Neuronal stem cell (in vitro differentiated cells): ENCODE measurements around the gene CDH24.

Experiments used
- DNase-seq: peaks from one replicate; pipeline ENCODE4 v3.0.0-alpha.2; 2013; ENCODE audit warnings: low spot score
- H2AFZ ChIP-seq: one replicate; pipeline ENCODE4 v1.6.1; 2013; ENCODE audit warnings: mild to moderate bottlenecking, low read length, inconsistent platforms
- H2AK5ac ChIP-seq: 2 replicates; pipeline ENCODE4 v1.6.1; 2013; ENCODE audit warnings: low read depth, mild to moderate bottlenecking, inconsistent platforms, low read length, moderate library complexity, mixed read lengths
- H2BK120ac ChIP-seq: 2 replicates; pipeline ENCODE4 v1.6.1; 2013; ENCODE audit warnings: low read depth, mild to moderate bottlenecking, inconsistent platforms, low read length, moderate library complexity, mixed read lengths
- H2BK12ac ChIP-seq: one replicate; pipeline ENCODE4 v1.6.1; 2013; ENCODE audit warnings: low read length, inconsistent platforms
- H2BK15ac ChIP-seq: 2 replicates; pipeline ENCODE4 v1.6.1; 2013; ENCODE audit warnings: mild to moderate bottlenecking, low read length, inconsistent platforms, mixed read lengths
- H2BK5ac ChIP-seq: one replicate; pipeline ENCODE4 v1.6.1; 2013; ENCODE audit warnings: inconsistent platforms, mild to moderate bottlenecking, low read length, moderate library complexity
- H3K14ac ChIP-seq: one replicate; pipeline ENCODE4 v1.6.1; 2013; ENCODE audit warnings: low read length, inconsistent platforms
- H3K18ac ChIP-seq: 2 replicates; pipeline ENCODE4 v1.6.1; 2013; ENCODE audit warnings: low read length, inconsistent platforms
- H3K23ac ChIP-seq: 2 replicates; pipeline ENCODE4 v1.6.1; 2013; ENCODE audit warnings: low read depth, mild to moderate bottlenecking, mixed read lengths, low read length, inconsistent platforms; ENCODE audit not compliant: poor library complexity
- H3K27ac ChIP-seq: replicated peaks from 3 replicates; pipeline ENCODE4 v1.5.1; 2013; ENCODE audit warnings: low read length, inconsistent platforms
- H3K27me3 ChIP-seq, 3 experiments: 2 replicates each; pipeline ENCODE4 v1.6.1; 2013; ENCODE audit warnings: low read length in 3 of 3, mild to moderate bottlenecking in 2 of 3, inconsistent platforms in 1 of 3, low read depth in 1 of 3, mixed read lengths in 1 of 3, moderate library complexity in 1 of 3; ENCODE audit not compliant: control insufficient read depth in 3 of 3, insufficient read depth in 3 of 3
- H3K36me3 ChIP-seq, 2 donors: replicated peaks in 1 of 2; 2 replicates each; pipeline ENCODE4 v1.6.1; 2013; ENCODE audit warnings: low read length in 2 of 2; ENCODE audit not compliant: control insufficient read depth in 2 of 2, insufficient read depth in 2 of 2
- H3K4ac ChIP-seq: 2 replicates; pipeline ENCODE4 v1.6.1; 2013; ENCODE audit warnings: inconsistent platforms, mild to moderate bottlenecking, low read length, moderate library complexity
- H3K4me1 ChIP-seq, 2 donors: 1 replicate in 1 of 2; 2 replicates in 1 of 2; pipeline ENCODE4 v1.6.1; 2013; ENCODE audit warnings: low read length in 2 of 2, low read depth in 1 of 2; ENCODE audit not compliant: control insufficient read depth in 2 of 2, insufficient read depth in 1 of 2
- H3K4me2 ChIP-seq: one replicate; pipeline ENCODE4 v1.6.1; 2013; ENCODE audit warnings: mild to moderate bottlenecking, low read length, inconsistent platforms; ENCODE audit not compliant: insufficient read depth, poor library complexity, severe bottlenecking
- H3K4me3 ChIP-seq, 2 donors: 2 replicates each; pipeline ENCODE4 v1.5.1; 2013; ENCODE audit warnings: low read length in 2 of 2, mild to moderate bottlenecking in 2 of 2, inconsistent platforms in 1 of 2, moderate library complexity in 1 of 2
- H3K79me1 ChIP-seq: one replicate; pipeline ENCODE4 v1.6.1; 2013; ENCODE audit warnings: low read depth, mild to moderate bottlenecking, inconsistent platforms, low read length, moderate library complexity
- H3K9ac ChIP-seq: one replicate; pipeline ENCODE4 v1.6.1; 2013; ENCODE audit warnings: mild to moderate bottlenecking, low read depth, low read length, inconsistent platforms; ENCODE audit not compliant: poor library complexity
- H3K9me3 ChIP-seq, 2 donors: replicated peaks in 1 of 2; 2 replicates each; pipeline versions ENCODE3 to v1.6.1; 2013; ENCODE audit warnings: low read length in 2 of 2, mild to moderate bottlenecking in 2 of 2, inconsistent platforms in 1 of 2, low read depth in 1 of 2, mixed read lengths in 1 of 2, moderate library complexity in 1 of 2; ENCODE audit not compliant: control insufficient read depth in 2 of 2, insufficient read depth in 1 of 2
- H4K8ac ChIP-seq: one replicate; pipeline ENCODE4 v1.6.1; 2013; ENCODE audit warnings: low read depth, mild to moderate bottlenecking, inconsistent platforms, low read length, moderate library complexity
- H4K91ac ChIP-seq: one replicate; pipeline ENCODE4 v1.6.1; 2013; ENCODE audit warnings: low read length, low read depth, mild to moderate bottlenecking, inconsistent platforms; ENCODE audit not compliant: poor library complexity
- WGBS, 2 donors: extraction: QIAGEN DNeasy Blood & Tissue Kit; methylation state at CpG; one replicate each; pipeline ENCODE4 v1.1.7; 2013; ENCODE audit warnings: missing lambda C conversion rate in 2 of 2, mixed read lengths in 1 of 2; ENCODE audit not compliant: insufficient read length in 2 of 2, insufficient replicate concordance in 1 of 2; ENCODE audit errors: extremely low coverage in 2 of 2; 5-methylcytosine and 5-hydroxymethylcytosine counted together

The CDH24 gene

DNA sequence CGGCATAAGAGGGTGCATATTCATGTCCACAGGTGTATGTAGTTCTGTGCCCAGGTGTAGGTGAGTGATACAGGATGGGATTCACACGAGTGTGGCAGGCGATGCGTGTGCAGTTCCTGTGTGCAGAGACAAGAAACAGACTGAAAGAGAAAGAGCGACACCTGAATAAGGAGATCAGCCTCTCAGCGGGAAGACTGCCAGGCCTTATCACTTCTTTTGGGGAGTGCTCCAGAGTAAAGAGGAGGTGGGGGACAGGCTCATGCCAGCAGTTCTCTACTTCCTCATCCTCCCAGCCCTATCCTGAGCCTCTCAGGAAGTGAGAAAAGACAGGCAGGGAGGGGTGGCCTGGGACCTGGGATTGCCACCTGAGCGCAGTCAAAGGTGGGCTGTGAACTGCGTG lies 12.5 kb downstream of the CDH24 start:
- Histone ChIP-seq H2BK12ac (no peak overlapping the region), H3K4me2 (no peak overlapping the region), H2BK120ac (no peak overlapping the region), H3K27ac (no peak overlapping the region), H3K4ac (no peak overlapping the region), H3K79me1 (peaks cover 3% of the 10 kb centered on the region), H4K91ac (no peak overlapping the region), H2AFZ (no peak overlapping the region), H3K4me3 (no peak overlapping the region), H3K36me3 (peaks cover 16 to 23% of the 10 kb centered on the region in 2 donors), H2BK5ac (no peak overlapping the region), H2AK5ac (peak overlapping the region; percentile 4), H3K18ac (peak overlapping the region; percentile 46), H3K9me3 (peaks cover 4 to 9% of the 10 kb centered on the region in 2 donors), H3K4me1 (peaks cover 5 to 6% of the 10 kb centered on the region in 2 donors), H3K23ac (no peak overlapping the region), H2BK15ac (no peak overlapping the region), H3K9ac (no peak overlapping the region), H3K14ac (no peak overlapping the region), H3K27me3 (no peaks in the 10 kb centered on the region), H4K8ac (no peak overlapping the region)
- DNase-seq = no peak
- WGBS, 2 donors = no CpG with 5 or more reads among the region's 8 CpGs

DNA sequence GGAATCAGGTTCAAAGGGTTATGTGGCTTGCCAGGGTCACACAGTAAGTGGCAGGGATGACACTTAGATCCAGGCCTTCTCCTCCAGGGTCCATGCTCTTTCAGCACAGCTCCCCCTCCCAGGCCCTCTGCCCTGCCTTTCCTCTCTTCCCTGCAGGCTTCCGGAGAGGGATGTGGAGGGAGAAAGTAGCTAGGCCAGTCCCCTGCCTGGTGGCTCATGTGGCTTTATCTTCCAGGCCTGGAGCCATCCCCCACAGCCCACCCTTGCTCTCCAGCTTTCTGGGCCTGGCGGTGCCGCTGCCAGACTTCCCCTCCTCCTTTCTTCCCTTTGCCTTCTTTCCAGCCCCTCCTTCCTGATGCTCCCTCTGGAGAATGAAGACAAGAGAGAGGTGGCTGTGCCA lies 13.6 kb downstream of the CDH24 start:
- no peak for DNase-seq

GRCh38 chr14:23043145-23043544 lies 14.2 kb downstream of the CDH24 start:
- Histone ChIP-seq H3K4ac (no peak overlapping the region), H3K14ac (peak overlapping the region; percentile 50), H2BK120ac (no peak overlapping the region), H3K36me3 (peaks cover 1 to 6% of the 10 kb centered on the region in 2 donors), H3K23ac (no peak overlapping the region), H2AK5ac (peak overlapping the region; percentile 94), H2AFZ (peak overlapping the region; percentile 90), H3K27ac (no peak overlapping the region), H3K9me3 (peaks cover 0 to 1% of the 10 kb centered on the region in 2 donors), H3K27me3 (no peaks in the 10 kb centered on the region), H3K18ac (peak overlapping the region; percentile 57), H3K79me1 (peaks cover 2% of the 10 kb centered on the region), H2BK12ac (no peak overlapping the region), H2BK15ac (no peak overlapping the region), H3K4me1 (peaks cover 5 to 6% of the 10 kb centered on the region in 2 donors), H4K8ac (no peak overlapping the region), H2BK5ac (no peak overlapping the region), H3K4me3 (no peak overlapping the region), H3K9ac (peak overlapping the region; percentile 63), H3K4me2 (no peak overlapping the region), H4K91ac (no peak overlapping the region)
- WGBS, 2 donors = no CpG with 5 or more reads among the region's 6 CpGs
- DNase-seq = no peak

More for the DNA sequence above, 13.6 kb downstream of the CDH24 start:
- no peak overlapping the region for H3K27ac ChIP-seq
- H4K8ac ChIP-seq = no peak overlapping the region
- H3K14ac ChIP-seq = peak overlapping the region; percentile 57
- H3K23ac ChIP-seq = no peak overlapping the region
- no peak overlapping the region for H2AK5ac ChIP-seq
- H2BK120ac ChIP-seq = no peak overlapping the region
- peak overlapping the region; percentile 36 for H3K9ac ChIP-seq
- no peak overlapping the region for H3K4me2 ChIP-seq
- no peak overlapping the region for H2BK5ac ChIP-seq
- peak overlapping the region; percentile 46 for H3K18ac ChIP-seq
- H3K79me1 ChIP-seq = peaks cover 3% of the 10 kb centered on the region
- no peak overlapping the region for H3K4ac ChIP-seq
- H3K9me3 ChIP-seq = peaks cover 1 to 6% of the 10 kb centered on the region in 2 donors
- no peaks in the 10 kb centered on the region for H3K27me3 ChIP-seq
- H2BK12ac ChIP-seq = no peak overlapping the region
- H2AFZ ChIP-seq = peak overlapping the region; percentile 90
- H4K91ac ChIP-seq = peak overlapping the region; percentile 46
- H3K4me1 ChIP-seq = peaks cover 5 to 6% of the 10 kb centered on the region in 2 donors
- no peak overlapping the region for H2BK15ac ChIP-seq
- H3K36me3 ChIP-seq = peaks cover 6 to 12% of the 10 kb centered on the region in 2 donors
- no peak overlapping the region for H3K4me3 ChIP-seq
- WGBS, 2 donors = no CpG with 5 or more reads among the region's 3 CpGs

GRCh38 chr14:23042162-23042965 lies 15.0 kb downstream of the CDH24 start, which contains the start of gene PSMB11:
TSS of gene PSMB11 (plus strand) at chr14:23042212. CDS start at chr14:23042226, 14 bp downstream.
- Histone ChIP-seq H3K4ac (peak within 1 kb of the TSS; percentile 89), H3K4me3 (no peak within 1 kb of the TSS), H3K23ac (peak within 1 kb of the TSS; percentile 73), H3K36me3 (peaks cover 0 to 4% of the 10 kb centered on the region in 2 donors), H2AFZ (peak within 1 kb of the TSS; percentile 90), H2BK15ac (peak within 1 kb of the TSS; percentile 81), H3K9me3 (peaks cover 0 to 1% of the 10 kb centered on the region in 2 donors), H3K4me1 (peaks cover 5 to 6% of the 10 kb centered on the region in 2 donors), H3K9ac (peak within 1 kb of the TSS; percentile 63), H3K27ac (no peak within 1 kb of the TSS), H2BK12ac (peak within 1 kb of the TSS; percentile 67), H3K27me3 (no peaks in the 10 kb centered on the region), H3K14ac (peak within 1 kb of the TSS; percentile 50), H3K79me1 (peaks cover 2% of the 10 kb centered on the region), H2BK120ac (no peak within 1 kb of the TSS), H3K18ac (peak within 1 kb of the TSS; percentile 70), H2AK5ac (peak within 1 kb of the TSS; percentile 94), H4K8ac (peak within 1 kb of the TSS; percentile 17), H2BK5ac (peak within 1 kb of the TSS; percentile 10), H4K91ac (no peak within 1 kb of the TSS), H3K4me2 (no peak within 1 kb of the TSS)
- WGBS, 2 donors = no CpG with 5 or more reads among the region's 36 CpGs
- no peak for DNase-seq
